ENCODE data around the gene PKDREJ. TPM values are rescaled to one million over a fixed set of nuclear protein-coding genes. Genes with fewer than 3 reads are reported as not detected.

Gene PKDREJ
- total RNA-seq, 4 donors from 2014 or later, result 0.13 to 1.3 (median 0.35) TPM; not detected in 1

DNA sequence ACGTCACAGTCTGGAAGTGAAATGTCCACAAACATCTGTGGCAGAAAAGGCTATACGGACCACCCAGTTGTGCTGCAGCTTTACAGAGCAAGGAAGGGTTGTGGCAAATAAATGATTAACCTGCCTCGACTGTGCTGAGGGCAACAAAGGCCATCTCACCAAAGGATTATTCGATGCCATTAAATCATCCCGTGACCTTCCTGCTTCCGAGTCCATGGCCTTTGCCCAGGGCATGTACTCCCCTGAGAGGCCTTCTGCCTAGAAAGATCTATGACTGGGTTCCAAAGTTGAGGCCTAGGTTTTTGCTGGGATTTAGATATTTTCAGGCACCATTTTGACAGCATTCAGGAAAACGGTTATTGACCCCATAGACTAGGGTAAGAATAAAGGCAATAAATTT is 22.2 kb downstream of the PKDREJ start:
- peaks cover 0 to 54% (median 0%) of the 10 kb centered on the region in 3 donors for H3K36me3 ChIP-seq
- H3K9me3 ChIP-seq, result no peaks in the 10 kb centered on the region
- peak overlapping the region in 1 of 4 donors; percentile 56 for H3K27ac ChIP-seq
- no peak for TF ChIP-seq POLR2A (IDR thresholded peaks at IDR 0.05)
- TF ChIP-seq, protein P1, sequence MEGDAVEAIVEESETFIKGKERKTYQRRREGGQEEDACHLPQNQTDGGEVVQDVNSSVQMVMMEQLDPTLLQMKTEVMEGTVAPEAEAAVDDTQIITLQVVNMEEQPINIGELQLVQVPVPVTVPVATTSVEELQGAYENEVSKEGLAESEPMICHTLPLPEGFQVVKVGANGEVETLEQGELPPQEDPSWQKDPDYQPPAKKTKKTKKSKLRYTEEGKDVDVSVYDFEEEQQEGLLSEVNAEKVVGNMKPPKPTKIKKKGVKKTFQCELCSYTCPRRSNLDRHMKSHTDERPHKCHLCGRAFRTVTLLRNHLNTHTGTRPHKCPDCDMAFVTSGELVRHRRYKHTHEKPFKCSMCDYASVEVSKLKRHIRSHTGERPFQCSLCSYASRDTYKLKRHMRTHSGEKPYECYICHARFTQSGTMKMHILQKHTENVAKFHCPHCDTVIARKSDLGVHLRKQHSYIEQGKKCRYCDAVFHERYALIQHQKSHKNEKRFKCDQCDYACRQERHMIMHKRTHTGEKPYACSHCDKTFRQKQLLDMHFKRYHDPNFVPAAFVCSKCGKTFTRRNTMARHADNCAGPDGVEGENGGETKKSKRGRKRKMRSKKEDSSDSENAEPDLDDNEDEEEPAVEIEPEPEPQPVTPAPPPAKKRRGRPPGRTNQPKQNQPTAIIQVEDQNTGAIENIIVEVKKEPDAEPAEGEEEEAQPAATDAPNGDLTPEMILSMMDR (IDR thresholded peaks at IDR 0.05), result no peak
- no peak overlapping the region for H3K4me3 ChIP-seq
- H3K27me3 ChIP-seq, result no peaks in the 10 kb centered on the region
- peak in 2 of 3 donors; percentile 68 to 87 for DNase-seq
- peaks cover 6 to 17% (median 14%) of the 10 kb centered on the region in 4 donors for H3K4me1 ChIP-seq

DNA sequence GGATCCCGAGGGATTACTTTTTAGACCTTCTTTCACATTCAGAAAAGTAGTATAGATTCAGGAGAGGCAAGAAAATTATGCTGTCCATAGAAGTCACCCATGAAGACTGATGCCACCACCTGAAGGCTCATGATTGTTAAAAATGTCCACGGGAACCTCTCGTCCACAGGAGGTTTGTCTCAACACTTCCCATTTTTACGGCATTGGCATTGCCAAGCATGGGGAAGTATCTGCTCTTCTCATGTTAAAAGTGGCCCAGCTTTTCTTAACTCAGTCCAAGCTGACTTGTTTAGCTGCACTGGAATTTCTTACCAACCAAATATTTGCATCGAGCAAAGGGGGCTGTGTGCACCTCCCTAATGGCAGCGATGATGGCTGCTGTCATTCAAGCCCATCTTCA is 22.6 kb downstream of the PKDREJ start:
- no peaks in the 10 kb centered on the region for H3K27me3 ChIP-seq
- peaks cover 0 to 58% (median 0%) of the 10 kb centered on the region in 3 donors for H3K36me3 ChIP-seq

GRCh38 chr22:46240073-46240472 is 23.1 kb downstream of the PKDREJ start:
- TF ChIP-seq, protein P1 (IDR thresholded peaks at IDR 0.05), result no peak
- no peak for TF ChIP-seq POLR2A (IDR thresholded peaks at IDR 0.05)
- H3K9me3 ChIP-seq, result no peaks in the 10 kb centered on the region
- DNase-seq, result no peak
- H3K27me3 ChIP-seq, result no peaks in the 10 kb centered on the region
- H3K36me3 ChIP-seq, result peaks cover 0 to 62% (median 0%) of the 10 kb centered on the region in 3 donors
- H3K27ac ChIP-seq, result peak overlapping the region in 2 of 4 donors; percentile 21 to 56
- no peak overlapping the region for H3K4me3 ChIP-seq
- peaks cover 6 to 15% (median 13%) of the 10 kb centered on the region in 4 donors for H3K4me1 ChIP-seq

More for the DNA sequence above, 22.6 kb downstream of the PKDREJ start:
- no peak for TF ChIP-seq POLR2A (IDR thresholded peaks at IDR 0.05)
- TF ChIP-seq, protein P1 (IDR thresholded peaks at IDR 0.05), result no peak
- no peak for DNase-seq
- peaks cover 6 to 17% (median 14%) of the 10 kb centered on the region in 4 donors for H3K4me1 ChIP-seq
- peak overlapping the region in 1 of 4 donors; percentile 56 for H3K27ac ChIP-seq
- H3K9me3 ChIP-seq, result no peaks in the 10 kb centered on the region
- H3K4me3 ChIP-seq, result no peak overlapping the region

DNA sequence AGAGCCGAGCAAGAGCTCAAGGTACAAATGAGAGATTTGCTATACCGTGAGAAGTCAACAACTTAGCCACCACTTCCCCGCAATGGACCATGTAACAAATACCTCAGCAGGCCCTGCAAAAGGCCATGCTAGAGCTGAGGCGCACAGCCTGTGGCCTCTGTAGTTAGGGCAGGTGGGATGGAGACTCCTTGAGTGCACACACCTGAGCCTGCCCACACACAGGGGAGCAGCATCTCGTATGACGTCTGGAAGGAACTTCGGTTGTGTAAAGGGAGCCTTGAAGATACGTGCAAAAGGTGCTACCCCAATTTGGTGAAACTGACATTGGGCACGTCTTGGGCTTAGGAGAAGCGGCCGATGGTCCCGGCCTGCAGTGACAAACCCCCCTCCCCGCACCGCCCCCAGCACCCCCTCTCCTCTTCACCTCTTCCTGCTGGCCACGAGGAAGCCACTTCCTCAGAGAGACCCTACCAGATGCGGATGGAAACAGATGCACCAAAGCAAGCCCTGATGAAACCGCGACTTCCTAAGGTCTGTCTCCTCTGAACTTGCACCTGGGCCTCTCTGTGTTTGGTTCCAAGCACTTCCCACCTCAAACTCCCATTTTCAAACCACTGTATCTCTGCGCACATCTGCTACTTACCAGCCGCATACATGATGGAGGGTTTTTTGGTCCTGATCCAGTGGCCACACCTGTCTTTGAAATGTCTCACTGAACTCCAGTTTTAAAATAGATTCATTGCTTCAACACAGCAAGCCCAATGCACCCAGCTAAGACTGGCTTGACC is 23.7 kb downstream of the PKDREJ start:
- Histone ChIP-seq H3K36me3 (peaks cover 0 to 58% (median 0%) of the 10 kb centered on the region in 3 donors), H3K9me3 (no peaks in the 10 kb centered on the region), H3K27me3 (no peaks in the 10 kb centered on the region), H3K4me3 (no peak overlapping the region), H3K27ac (peak overlapping the region in 2 of 4 donors; percentile 21 to 56), H3K4me1 (peaks cover 6 to 15% (median 13%) of the 10 kb centered on the region in 4 donors)
- peak in 2 of 3 donors; percentile 56 to 63 for DNase-seq
- TF ChIP-seq, protein P1 (IDR thresholded peaks at IDR 0.05), result no peak
- no peak for TF ChIP-seq POLR2A (IDR thresholded peaks at IDR 0.05)

DNA sequence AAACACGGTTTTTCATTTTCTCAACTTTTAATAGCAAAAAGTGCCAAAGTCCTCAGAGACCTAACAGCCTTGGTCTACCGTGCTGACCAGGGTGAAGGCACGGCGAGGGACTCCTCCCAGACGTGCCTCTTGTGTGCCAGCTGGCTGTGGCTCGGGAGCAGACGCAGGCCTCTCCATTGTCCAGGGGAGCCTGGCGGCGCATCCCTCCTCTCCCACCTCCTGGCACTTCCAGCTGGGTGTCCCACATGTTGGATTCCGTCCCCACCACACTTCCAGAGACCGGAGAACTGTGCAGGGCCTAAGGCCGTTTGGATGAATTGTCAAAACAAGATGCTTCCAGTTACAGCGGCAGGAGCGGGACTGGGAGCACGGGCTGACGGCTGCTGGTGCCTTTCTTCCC is 24.6 kb downstream of the PKDREJ start:
- Histone ChIP-seq H3K9me3 (no peaks in the 10 kb centered on the region), H3K4me1 (peaks cover 6 to 15% (median 13%) of the 10 kb centered on the region in 4 donors), H3K27ac (peak overlapping the region in 1 of 4 donors; percentile 45), H3K36me3 (peaks cover 0 to 61% (median 0%) of the 10 kb centered on the region in 3 donors), H3K27me3 (no peaks in the 10 kb centered on the region), H3K4me3 (no peak overlapping the region)
- DNase-seq, result no peak
- no peak for TF ChIP-seq POLR2A (IDR thresholded peaks at IDR 0.05)
- TF ChIP-seq, protein P1 (IDR thresholded peaks at IDR 0.05), result no peak
